CD4-positive, alpha-beta T cell (primary cell): Measurements from ENCODE around the gene HOXA3. TPM values are rescaled to one million over a fixed set of nuclear protein-coding genes. Genes with fewer than 3 reads are reported as not detected.

Source experiments
- ATAC-seq: fragments of 200-7000 bp; cut with Tn5 transposase; one replicate; pipeline ENCODE4 v1.10.0; 2022; ENCODE audit warnings: mild to moderate bottlenecking; ENCODE audit not compliant: poor library complexity
- CTCF ChIA-PET: fragments of 350-600 bp; sonication (Branson Sonifier 250); formaldehyde crosslinking; loops from one replicate; lab custom pipeline; 2021; ENCODE audit warnings: antibody characterized with exemption, inconsistent platforms; lab: Charles Lee
- POLR2A ChIA-PET: fragments of 350-600 bp; sonication (Branson Sonifier 250); formaldehyde crosslinking; loops from one replicate; lab custom pipeline; 2021; ENCODE audit warnings: antibody characterized with exemption, inconsistent platforms; lab: Charles Lee
- DNase-seq, 14 experiments: peaks; one replicate each; pipeline ENCODE4 v3.0.0-alpha.2; 2013 to 2020; ENCODE audit warnings: mixed read lengths in 2 of 14
- H3K27ac ChIP-seq, 2 donors: one replicate each; pipeline versions ENCODE4 v1.5.1 to v1.7.0; 2013; ENCODE audit warnings: low read length in 2 of 2, low read depth in 1 of 2, mild to moderate bottlenecking in 1 of 2
- H3K27me3 ChIP-seq, 2 experiments: 1 replicate in 1 of 2; 2 replicates in 1 of 2; pipeline versions ENCODE4 v1.6.1 to v1.7.0; 2013; ENCODE audit warnings: low read length in 2 of 2, control low read depth in 1 of 2, mild to moderate bottlenecking in 1 of 2, moderate library complexity in 1 of 2; ENCODE audit not compliant: insufficient read depth in 2 of 2, control insufficient read depth in 1 of 2
- H3K36me3 ChIP-seq: one replicate; pipeline ENCODE4 v1.6.1; 2013; ENCODE audit warnings: low read length, control low read depth; ENCODE audit not compliant: insufficient read depth
- H3K4me1 ChIP-seq: one replicate; pipeline ENCODE4 v1.6.1; 2013; ENCODE audit warnings: low read length, control low read depth; ENCODE audit not compliant: insufficient read depth
- H3K4me3 ChIP-seq: one replicate; pipeline ENCODE4 v1.5.1; 2013; ENCODE audit warnings: mild to moderate bottlenecking, low read length, moderate library complexity
- H3K9me3 ChIP-seq, 2 experiments: 1 replicate in 1 of 2; 2 replicates in 1 of 2; pipeline versions ENCODE4 v1.6.1 to v1.7.0; 2013; ENCODE audit warnings: low read length in 2 of 2, mild to moderate bottlenecking in 2 of 2, control low read depth in 1 of 2, moderate library complexity in 1 of 2; ENCODE audit not compliant: control insufficient read depth in 1 of 2, insufficient read depth in 1 of 2
- H3K27ac Mint-ChIP-seq: one replicate; pipeline ENCODE4 v1.8.0; 2020; ENCODE audit warnings: mixed read lengths
- H3K27me3 Mint-ChIP-seq: one replicate; pipeline ENCODE4 v1.8.0; 2021; ENCODE audit warnings: mixed read lengths
- H3K36me3 Mint-ChIP-seq: one replicate; pipeline ENCODE4 v1.8.0; 2021; ENCODE audit warnings: low read depth, mixed read lengths
- H3K4me1 Mint-ChIP-seq: one replicate; pipeline ENCODE4 v1.8.0; 2021; ENCODE audit warnings: low read depth, mixed read lengths
- H3K4me3 Mint-ChIP-seq: one replicate; pipeline ENCODE4 v1.8.0; 2020; ENCODE audit warnings: mild to moderate bottlenecking, mixed read lengths
- H3K9me3 Mint-ChIP-seq: one replicate; pipeline ENCODE4 v1.8.0; 2020; ENCODE audit warnings: mixed read lengths
- intact Hi-C, 2 experiments: fragments of 100-400 bp; cut with DNase I in 1 of 2; cut with micrococcal nuclease in 1 of 2; formaldehyde crosslinking; loops; one replicate each; pipeline versions ENCODE4 v1.15.1 to v1.9.0; 2023 to 2025; cut with DNase I, micrococcal nuclease
- total RNA-seq, 174 experiments: library from RNA in 2 of 174; stranded (reverse) in 2 of 174; gene quantifications; one replicate each; pipeline ENCODE4 v1.2.3 and lab custom pipeline; 2021 to 2026
- TF ChIP-seq, protein P1 (sequence below): fragments of 200-600 bp; IDR thresholded peaks from one replicate; pipeline ENCODE4 v1.8.0; 2022; ENCODE audit warnings: antibody characterized with exemption, mild to moderate bottlenecking

HOXA3 gene
- total RNA-seq, 2 experiments from 2014 or later: not detected

DNA sequence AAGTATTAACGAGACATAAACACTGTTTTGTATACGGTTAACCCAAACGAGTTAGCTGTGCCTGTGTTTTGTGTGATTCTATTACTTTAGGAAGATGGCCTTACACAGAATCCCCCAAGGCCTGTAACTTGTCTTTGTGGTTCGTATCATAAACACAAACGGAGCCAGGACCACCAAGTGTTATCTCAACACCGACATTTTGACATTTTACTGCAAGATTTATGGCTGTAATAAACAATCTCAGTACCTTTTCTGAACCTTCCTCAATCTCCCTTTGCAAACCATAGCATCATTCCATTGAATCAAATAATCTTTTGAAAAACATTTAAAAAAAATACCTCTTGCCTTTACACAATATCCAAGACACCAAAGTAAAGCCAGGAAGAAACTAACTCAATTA lies 19.4 kb downstream of the HOXA3 start:
- Mint-ChIP-seq H3K4me3 (no peak overlapping the region), H3K9me3 (no peaks in the 10 kb centered on the region), H3K27me3 (peaks cover 76% of the 10 kb centered on the region), H3K36me3 (no peaks in the 10 kb centered on the region), H3K4me1 (no peaks in the 10 kb centered on the region), H3K27ac (no peak overlapping the region)
- TF ChIP-seq, protein P1, sequence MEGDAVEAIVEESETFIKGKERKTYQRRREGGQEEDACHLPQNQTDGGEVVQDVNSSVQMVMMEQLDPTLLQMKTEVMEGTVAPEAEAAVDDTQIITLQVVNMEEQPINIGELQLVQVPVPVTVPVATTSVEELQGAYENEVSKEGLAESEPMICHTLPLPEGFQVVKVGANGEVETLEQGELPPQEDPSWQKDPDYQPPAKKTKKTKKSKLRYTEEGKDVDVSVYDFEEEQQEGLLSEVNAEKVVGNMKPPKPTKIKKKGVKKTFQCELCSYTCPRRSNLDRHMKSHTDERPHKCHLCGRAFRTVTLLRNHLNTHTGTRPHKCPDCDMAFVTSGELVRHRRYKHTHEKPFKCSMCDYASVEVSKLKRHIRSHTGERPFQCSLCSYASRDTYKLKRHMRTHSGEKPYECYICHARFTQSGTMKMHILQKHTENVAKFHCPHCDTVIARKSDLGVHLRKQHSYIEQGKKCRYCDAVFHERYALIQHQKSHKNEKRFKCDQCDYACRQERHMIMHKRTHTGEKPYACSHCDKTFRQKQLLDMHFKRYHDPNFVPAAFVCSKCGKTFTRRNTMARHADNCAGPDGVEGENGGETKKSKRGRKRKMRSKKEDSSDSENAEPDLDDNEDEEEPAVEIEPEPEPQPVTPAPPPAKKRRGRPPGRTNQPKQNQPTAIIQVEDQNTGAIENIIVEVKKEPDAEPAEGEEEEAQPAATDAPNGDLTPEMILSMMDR: no peak
- H3K27ac ChIP-seq: no peak overlapping the region
- peaks cover 31 to 48% of the 10 kb centered on the region in 2 experiments for H3K27me3 ChIP-seq
- ChIA-PET CTCF (no interaction called here), POLR2A (no interaction called here)
- H3K4me3 ChIP-seq: no peak overlapping the region
- intact Hi-C loops: no loop called here
- H3K36me3 ChIP-seq: no peaks in the 10 kb centered on the region
- H3K9me3 ChIP-seq: peaks cover 0 to 8% of the 10 kb centered on the region in 2 experiments
- no peak for ATAC-seq
- H3K4me1 ChIP-seq: peaks cover 10% of the 10 kb centered on the region
- no peak for DNase-seq

DNA sequence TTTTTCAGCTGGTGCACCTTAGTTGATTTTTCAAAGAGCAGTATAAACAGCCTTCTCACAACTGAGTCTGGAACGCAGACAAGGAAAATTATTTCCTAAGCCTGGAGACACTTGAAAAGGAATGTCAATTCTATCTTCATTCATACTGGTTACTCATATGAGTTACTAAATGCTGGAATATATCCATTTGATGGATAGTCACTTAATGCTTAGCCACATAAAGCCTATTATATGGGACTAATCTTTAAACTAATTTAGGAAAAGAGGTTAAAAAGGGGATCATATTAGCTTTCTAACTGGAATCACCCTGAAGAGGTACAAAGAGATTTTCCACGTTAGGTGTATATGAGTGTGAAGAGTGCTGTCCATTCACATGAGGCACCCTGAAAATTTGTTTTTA lies 20.2 kb downstream of the HOXA3 start:
- ATAC-seq (no peak), DNase-seq (no peak)
- Histone ChIP-seq H3K36me3 (no peaks in the 10 kb centered on the region), H3K4me3 (no peak overlapping the region), H3K4me1 (peaks cover 10% of the 10 kb centered on the region), H3K27ac (no peak overlapping the region), H3K27me3 (peaks cover 28 to 43% of the 10 kb centered on the region in 2 experiments), H3K9me3 (peaks cover 0 to 8% of the 10 kb centered on the region in 2 experiments)
- H3K36me3 Mint-ChIP-seq: no peaks in the 10 kb centered on the region
- CTCF ChIA-PET: no interaction called here
- peaks cover 76% of the 10 kb centered on the region for H3K27me3 Mint-ChIP-seq
- no peaks in the 10 kb centered on the region for H3K4me1 Mint-ChIP-seq
- POLR2A ChIA-PET: interaction anchor here (0.6 kb wide), 1 partner anchor 62 kb away, joined by 3 read pairs; no protein-coding TSS in a partner anchor
- TF ChIP-seq, protein P1: no peak
- intact Hi-C loops: no loop called here
- no peak overlapping the region for H3K27ac Mint-ChIP-seq
- no peaks in the 10 kb centered on the region for H3K9me3 Mint-ChIP-seq
- H3K4me3 Mint-ChIP-seq: no peak overlapping the region

DNA sequence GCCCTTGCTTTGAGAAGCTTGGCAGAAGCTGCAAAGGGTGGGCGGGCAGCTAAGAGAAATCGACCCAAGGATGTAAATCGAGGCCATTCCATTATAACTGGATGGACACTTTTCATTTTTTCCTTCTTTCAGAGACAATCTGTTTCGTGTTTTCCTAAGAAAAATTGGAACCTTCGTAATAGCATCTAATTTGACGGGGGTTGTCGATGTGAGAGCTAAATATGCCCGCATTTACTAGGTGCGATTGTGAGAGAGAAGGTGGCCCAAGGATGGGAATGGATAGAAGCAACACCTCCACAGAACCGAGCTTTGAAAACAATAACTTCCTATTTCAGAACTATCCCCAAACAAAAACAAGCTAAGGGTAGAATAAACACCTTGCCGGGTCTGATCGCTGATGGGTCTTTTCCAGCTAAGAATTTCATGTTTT lies 21.0 kb downstream of the HOXA3 start:
- H3K4me3 Mint-ChIP-seq: peak overlapping the region; percentile 65
- peak overlapping the region; percentile 62 for H3K4me3 ChIP-seq
- H3K36me3 ChIP-seq: no peaks in the 10 kb centered on the region
- H3K27ac Mint-ChIP-seq: no peak overlapping the region
- peaks cover 10% of the 10 kb centered on the region for H3K4me1 ChIP-seq
- H3K27me3 Mint-ChIP-seq: peaks cover 74% of the 10 kb centered on the region
- peaks cover 20 to 35% of the 10 kb centered on the region in 2 experiments for H3K27me3 ChIP-seq
- DNase-seq (no peak), ATAC-seq (no peak)
- peaks cover 0 to 8% of the 10 kb centered on the region in 2 experiments for H3K9me3 ChIP-seq
- no peaks in the 10 kb centered on the region for H3K4me1 Mint-ChIP-seq
- no peak overlapping the region for H3K27ac ChIP-seq
- POLR2A ChIA-PET: no interaction called here
- no peaks in the 10 kb centered on the region for H3K9me3 Mint-ChIP-seq
- CTCF ChIA-PET: no interaction called here
- TF ChIP-seq, protein P1: no peak
- H3K36me3 Mint-ChIP-seq: no peaks in the 10 kb centered on the region
- intact Hi-C loops: no loop called here
